ENCODE data around the gene LSM14B. TPM values are rescaled to one million over a fixed set of nuclear protein-coding genes. Genes with fewer than 3 reads are reported as not detected.
A peak's percentile ranks its signal among the peaks of the same experiment; 100 is the strongest.

LSM14B gene
- total and polyA plus RNA-seq, 8 donors, result 0.58 to 27.2 (median 15.3) TPM

GRCh38 chr20:62133051-62133845 lies 11.0 kb downstream of the LSM14B start:
- DNase-seq, result no peak
- H3K4me1 ChIP-seq, result peaks cover 5 to 48% (median 14%) of the 10 kb centered on the region in 4 donors
- no peaks in the 10 kb centered on the region for H3K27me3 ChIP-seq
- intact Hi-C loops (cut with DNase I; ENCODE audit: low total_unique reads), result loop anchor here (5.0 kb wide), 1 partner anchor 121 kb away; no protein-coding TSS in a partner anchor
- no peak overlapping the region for H3K4me3 ChIP-seq
- H3K9me3 ChIP-seq, result no peaks in the 10 kb centered on the region
- H3K36me3 ChIP-seq, result peaks cover 92 to 100% (median 100%) of the 10 kb centered on the region in 4 donors
- H3K27ac ChIP-seq, result peak overlapping the region in 4 of 5 donors; percentile 41 to 76 (median 67)
- TF ChIP-seq POLR2A (IDR thresholded peaks at IDR 0.05), result no peak
- no peak for TF ChIP-seq EP300 (IDR thresholded peaks at IDR 0.05)
- no peak for TF ChIP-seq CTCF (IDR thresholded peaks at IDR 0.05)
- TF ChIP-seq POLR2AphosphoS5 (IDR thresholded peaks at IDR 0.05), result no peak
- WGBS, 5 donors, result 68 to 79% (median 72%) methylated on average over 18 to 29 of the region's 29 CpGs

GRCh38 chr20:62133864-62134263 lies 11.6 kb downstream of the LSM14B start:
- intact Hi-C loops (cut with DNase I; ENCODE audit: low total_unique reads), result loop anchor here (5.0 kb wide), 1 partner anchor 122 kb away; no protein-coding TSS in a partner anchor
- Histone ChIP-seq H3K27ac (peak overlapping the region in 3 of 5 donors; percentile 67 to 76 (median 67)), H3K4me1 (peaks cover 5 to 48% (median 14%) of the 10 kb centered on the region in 4 donors), H3K9me3 (no peaks in the 10 kb centered on the region), H3K27me3 (no peaks in the 10 kb centered on the region), H3K4me3 (no peak overlapping the region), H3K36me3 (peaks cover 93 to 100% (median 100%) of the 10 kb centered on the region in 4 donors)
- 80 to 87% (median 85%) methylated on average over 11 to 12 of the region's 12 CpGs for WGBS, 5 donors
- DNase-seq, result no peak
- TF ChIP-seq POLR2AphosphoS5 (IDR thresholded peaks at IDR 0.05) (no peak), POLR2A (IDR thresholded peaks at IDR 0.05) (no peak), EP300 (IDR thresholded peaks at IDR 0.05) (no peak), CTCF (IDR thresholded peaks at IDR 0.05) (no peak)

- intact Hi-C loops (cut with DNase I; ENCODE audit: low total_unique reads), result loop anchor here (5.0 kb wide), 2 partner anchors 67 to 122 kb away; partner anchors contain the start of gene TAF4
- Histone ChIP-seq H3K36me3 (peaks cover 93 to 100% (median 100%) of the 10 kb centered on the region in 4 donors), H3K4me3 (no peak overlapping the region), H3K27ac (peak overlapping the region in 4 of 5 donors; percentile 18 to 76 (median 67)), H3K27me3 (no peaks in the 10 kb centered on the region), H3K4me1 (peaks cover 5 to 50% (median 14%) of the 10 kb centered on the region in 4 donors), H3K9me3 (no peaks in the 10 kb centered on the region)
- DNase-seq, result peak in 1 of 2 donors; percentile 50
- TF ChIP-seq POLR2A (IDR thresholded peaks at IDR 0.05), result no peak
- TF ChIP-seq EP300 (IDR thresholded peaks at IDR 0.05), result no peak
- TF ChIP-seq POLR2AphosphoS5 (IDR thresholded peaks at IDR 0.05), result no peak
- TF ChIP-seq CTCF (IDR thresholded peaks at IDR 0.05), result no peak
- 44 to 66% (median 50%) methylated on average over 6 to 11 of the region's 11 CpGs for WGBS, 5 donors
These were observed 12.5 kb downstream of the LSM14B start for GRCh38 chr20:62134735-62135231.

GRCh38 chr20:62135573-62136266 lies 13.4 kb downstream of the LSM14B start:
- Histone ChIP-seq H3K36me3 (peaks cover 90 to 100% (median 100%) of the 10 kb centered on the region in 4 donors), H3K27ac (peak overlapping the region in 2 of 5 donors; percentile 17 to 76), H3K4me3 (no peak overlapping the region), H3K27me3 (no peaks in the 10 kb centered on the region), H3K4me1 (peaks cover 11 to 60% (median 19%) of the 10 kb centered on the region in 4 donors), H3K9me3 (no peaks in the 10 kb centered on the region)
- 84 to 90% (median 89%) methylated on average over 8 of the region's 8 CpGs for WGBS, 5 donors
- DNase-seq, result no peak
- intact Hi-C loops (cut with DNase I; ENCODE audit: low total_unique reads), result loop anchor here (5.0 kb wide), 1 partner anchor 68 kb away; the partner anchor contains the start of gene TAF4
- TF ChIP-seq POLR2A (IDR thresholded peaks at IDR 0.05), result no peak
- TF ChIP-seq EP300 (IDR thresholded peaks at IDR 0.05), result no peak
- TF ChIP-seq CTCF (IDR thresholded peaks at IDR 0.05), result no peak
- TF ChIP-seq POLR2AphosphoS5 (IDR thresholded peaks at IDR 0.05), result no peak
